MM.1S (cell line): ENCODE results near the gene TCF7.

Source experiments
- DNase-seq: peaks from one replicate; pipeline ENCODE4 v3.0.0-alpha.2; 2015
- H2AFZ ChIP-seq: fragments of 300-600 bp; sonication (generic); 2 replicates; pipeline ENCODE4 v1.6.0; 2016; ENCODE audit warnings: antibody characterized with exemption, low read length
- H3F3A ChIP-seq: fragments of 300-600 bp; sonication (generic); 2 replicates; pipeline ENCODE4 v1.6.1; 2016; ENCODE audit warnings: mild to moderate bottlenecking, antibody characterized with exemption, low read length, moderate library complexity, mixed read lengths; ENCODE audit not compliant: insufficient read depth
- H3K27ac ChIP-seq: fragments of 300-600 bp; sonication (generic); 2 replicates; pipeline ENCODE4 v1.5.1; 2016; ENCODE audit warnings: mild to moderate bottlenecking, low read length
- H3K27me3 ChIP-seq: fragments of 300-600 bp; sonication (generic); replicated peaks from 2 replicates; pipeline ENCODE4 v1.6.0; 2016; ENCODE audit warnings: low read length; ENCODE audit not compliant: insufficient read depth
- H3K36me3 ChIP-seq: fragments of 300-600 bp; sonication (generic); replicated peaks from 2 replicates; pipeline ENCODE4 v1.6.1; 2016; ENCODE audit warnings: mild to moderate bottlenecking, low read length, mixed read lengths; ENCODE audit not compliant: insufficient read depth
- H3K4me1 ChIP-seq: fragments of 300-600 bp; sonication (generic); 2 replicates; pipeline ENCODE4 v1.6.1; 2016; ENCODE audit warnings: low read length, mixed read lengths
- H3K4me2 ChIP-seq: fragments of 300-600 bp; sonication (generic); 2 replicates; pipeline ENCODE4 v1.6.0; 2016; ENCODE audit warnings: low read depth, low read length
- H3K4me3 ChIP-seq: fragments of 300-600 bp; sonication (generic); 2 replicates; pipeline ENCODE4 v1.5.1; 2016; ENCODE audit warnings: low read length, mixed read lengths
- H3K79me2 ChIP-seq: fragments of 300-600 bp; sonication (generic); 2 replicates; pipeline ENCODE4 v1.6.1; 2016; ENCODE audit warnings: mixed run types, low read length, mixed read lengths
- H3K9ac ChIP-seq: fragments of 300-600 bp; sonication (generic); 2 replicates; pipeline ENCODE4 v1.6.1; 2016; ENCODE audit warnings: low read length, mixed read lengths
- H3K9me2 ChIP-seq: fragments of 300-600 bp; sonication (generic); replicated peaks from 2 replicates; pipeline ENCODE4 v1.6.1; 2016; ENCODE audit warnings: mild to moderate bottlenecking, low read length, mixed read lengths; ENCODE audit not compliant: insufficient read depth
- H3K9me3 ChIP-seq: fragments of 300-600 bp; sonication (generic); replicated peaks from 2 replicates; pipeline ENCODE4 v1.6.1; 2016; ENCODE audit warnings: mild to moderate bottlenecking, low read length, mixed read lengths; ENCODE audit not compliant: insufficient read depth
- H4K20me1 ChIP-seq: fragments of 300-600 bp; sonication (generic); 2 replicates; pipeline ENCODE4 v1.6.1; 2016; ENCODE audit warnings: mild to moderate bottlenecking, low read length, moderate library complexity, mixed read lengths; ENCODE audit not compliant: insufficient read depth
- EZH2 ChIP-seq: fragments of 300-600 bp; sonication (generic); optimal IDR thresholded peaks from 2 replicates; pipeline ENCODE3; 2017; ENCODE audit warnings: low read depth, mild to moderate bottlenecking, antibody characterized with exemption, low read length, mixed read lengths
- EZH2phosphoT487 ChIP-seq: fragments of 300-600 bp; sonication (generic); IDR thresholded peaks from 2 replicates; pipeline ENCODE4 v1.6.1; 2018; ENCODE audit warnings: antibody characterized with exemption, low read length
- TF ChIP-seq, protein P1 (sequence below): fragments of 300-600 bp; sonication (generic); IDR thresholded peaks from 2 replicates; pipeline ENCODE4 v1.5.1; 2016; ENCODE audit warnings: antibody characterized with exemption, low read length, mixed read lengths

TCF7 gene

DNA sequence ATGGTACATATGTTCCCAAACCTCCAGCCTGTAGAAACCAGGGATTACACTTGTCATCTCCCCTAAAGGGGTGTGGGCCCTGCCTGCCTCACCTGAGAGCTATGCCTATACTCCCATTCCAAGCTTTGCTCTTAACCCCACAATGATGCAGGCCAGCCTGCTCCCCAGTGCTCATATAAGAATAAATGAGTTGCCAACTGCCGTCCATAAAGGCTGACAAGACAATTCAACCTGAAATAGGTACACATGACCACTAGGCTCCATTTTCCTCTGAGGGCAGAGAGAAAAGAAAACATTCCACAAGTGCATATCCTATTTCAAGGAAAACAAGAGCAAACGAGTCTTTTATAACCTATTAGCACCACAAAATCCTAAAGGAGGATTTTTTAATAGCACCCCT, 33.8 kb downstream of the TCF7 start:
- H3K9me2 ChIP-seq: no peaks in the 10 kb centered on the region
- peaks cover 15% of the 10 kb centered on the region; the same call in 1 of the 2 replicates for H3K79me2 ChIP-seq
- no peak overlapping the region for H3K27ac ChIP-seq
- H2AFZ ChIP-seq: no peak overlapping the region
- H3K4me3 ChIP-seq: no peak overlapping the region
- H3K4me1 ChIP-seq: no peaks in the 10 kb centered on the region
- no peaks in the 10 kb centered on the region for H3K27me3 ChIP-seq
- no peak for DNase-seq
- H3K9me3 ChIP-seq: no peaks in the 10 kb centered on the region
- TF ChIP-seq EZH2 (no peak), EZH2phosphoT487 (no peak)
- TF ChIP-seq, protein P1, sequence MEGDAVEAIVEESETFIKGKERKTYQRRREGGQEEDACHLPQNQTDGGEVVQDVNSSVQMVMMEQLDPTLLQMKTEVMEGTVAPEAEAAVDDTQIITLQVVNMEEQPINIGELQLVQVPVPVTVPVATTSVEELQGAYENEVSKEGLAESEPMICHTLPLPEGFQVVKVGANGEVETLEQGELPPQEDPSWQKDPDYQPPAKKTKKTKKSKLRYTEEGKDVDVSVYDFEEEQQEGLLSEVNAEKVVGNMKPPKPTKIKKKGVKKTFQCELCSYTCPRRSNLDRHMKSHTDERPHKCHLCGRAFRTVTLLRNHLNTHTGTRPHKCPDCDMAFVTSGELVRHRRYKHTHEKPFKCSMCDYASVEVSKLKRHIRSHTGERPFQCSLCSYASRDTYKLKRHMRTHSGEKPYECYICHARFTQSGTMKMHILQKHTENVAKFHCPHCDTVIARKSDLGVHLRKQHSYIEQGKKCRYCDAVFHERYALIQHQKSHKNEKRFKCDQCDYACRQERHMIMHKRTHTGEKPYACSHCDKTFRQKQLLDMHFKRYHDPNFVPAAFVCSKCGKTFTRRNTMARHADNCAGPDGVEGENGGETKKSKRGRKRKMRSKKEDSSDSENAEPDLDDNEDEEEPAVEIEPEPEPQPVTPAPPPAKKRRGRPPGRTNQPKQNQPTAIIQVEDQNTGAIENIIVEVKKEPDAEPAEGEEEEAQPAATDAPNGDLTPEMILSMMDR: no peak
- H4K20me1 ChIP-seq: no peaks in the 10 kb centered on the region; the same call in 1 of the 2 replicates
- H3F3A ChIP-seq: peaks cover 7% of the 10 kb centered on the region; the same call in 1 of the 2 replicates
- H3K9ac ChIP-seq: no peak overlapping the region
- 0 out of 2 replicates have a peak, but pooled peaks cover 13% of the 10 kb centered on the region for H3K36me3 ChIP-seq
- no peak overlapping the region for H3K4me2 ChIP-seq

DNA sequence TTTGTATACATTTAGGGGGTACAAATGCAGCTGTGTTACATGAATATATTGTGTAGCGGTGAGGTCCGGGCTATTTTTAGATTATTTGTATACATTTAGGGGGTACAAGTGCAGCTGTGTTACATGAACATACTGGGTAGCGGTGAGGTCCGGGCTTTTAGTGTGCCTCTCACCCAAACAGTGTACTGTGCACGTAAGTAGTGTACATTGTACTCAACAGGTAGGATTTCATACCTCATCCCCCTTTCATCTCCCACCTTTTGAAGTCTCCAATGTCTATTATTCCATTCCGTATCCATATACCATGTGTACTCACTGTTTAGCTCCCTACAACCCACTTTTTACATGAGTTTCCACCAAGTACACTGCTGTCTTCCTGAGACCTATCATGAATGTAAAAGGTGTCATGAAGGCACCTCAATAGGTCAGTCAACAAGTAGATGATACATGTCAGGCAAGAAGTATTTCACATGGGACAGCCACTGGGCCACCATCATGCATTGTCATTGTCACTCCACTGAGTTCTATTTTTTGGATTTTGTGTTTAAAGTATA, 34.6 kb downstream of the TCF7 start:
- no peak overlapping the region for H3K9ac ChIP-seq
- H3K4me3 ChIP-seq: no peak overlapping the region
- H2AFZ ChIP-seq: no peak overlapping the region
- H3K9me3 ChIP-seq: no peaks in the 10 kb centered on the region
- H3K4me1 ChIP-seq: no peaks in the 10 kb centered on the region
- no peaks in the 10 kb centered on the region; the same call in 1 of the 2 replicates for H4K20me1 ChIP-seq
- no peaks in the 10 kb centered on the region for H3K9me2 ChIP-seq
- no peak for DNase-seq
- H3K79me2 ChIP-seq: peaks cover 15% of the 10 kb centered on the region; the same call in 1 of the 2 replicates
- TF ChIP-seq, protein P1: no peak
- no peak for TF ChIP-seq EZH2phosphoT487
- no peak for TF ChIP-seq EZH2
- no peaks in the 10 kb centered on the region for H3K27me3 ChIP-seq
- 0 out of 2 replicates have a peak, but pooled peaks cover 13% of the 10 kb centered on the region for H3K36me3 ChIP-seq
- no peak overlapping the region for H3K27ac ChIP-seq
- H3K4me2 ChIP-seq: no peak overlapping the region
- peaks cover 7% of the 10 kb centered on the region; the same call in 1 of the 2 replicates for H3F3A ChIP-seq

DNA sequence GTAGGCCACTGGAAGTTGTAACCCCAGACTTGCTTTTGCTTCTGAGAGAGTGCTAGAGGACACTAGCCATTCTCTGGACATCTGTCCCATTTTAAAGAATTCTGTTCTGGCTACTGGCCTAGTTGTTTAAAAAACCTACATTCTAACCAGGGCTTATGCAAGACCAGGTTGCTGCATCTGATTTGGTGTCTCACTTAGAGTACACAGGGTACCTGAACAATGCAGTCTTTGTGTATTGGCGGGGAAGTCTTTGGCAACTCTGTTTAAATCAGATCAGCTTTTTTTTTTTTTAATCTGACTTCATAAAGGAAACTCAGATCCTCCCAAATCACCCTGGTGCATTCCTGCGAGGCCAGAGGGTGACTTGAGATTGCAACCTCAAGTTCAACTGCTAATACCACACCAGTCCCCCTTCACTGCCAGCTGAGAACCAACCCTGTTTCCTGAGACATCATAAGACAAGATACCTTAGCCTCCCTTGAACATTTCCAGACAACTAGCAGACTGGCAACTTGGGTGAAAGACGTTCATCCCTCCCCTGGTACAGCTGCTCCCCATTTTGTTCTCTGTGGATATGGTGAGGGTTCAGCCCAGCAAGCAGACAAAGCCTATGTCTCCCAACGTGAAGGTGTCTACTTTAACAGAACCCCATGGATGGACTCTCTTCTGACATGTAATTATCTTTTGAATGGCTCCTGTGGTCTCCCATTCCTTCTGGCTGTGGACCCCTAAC, 35.3 kb downstream of the TCF7 start:
- H3F3A ChIP-seq: peaks cover 7% of the 10 kb centered on the region; the same call in 1 of the 2 replicates
- no peak overlapping the region for H3K4me3 ChIP-seq
- no peak overlapping the region for H3K9ac ChIP-seq
- no peak overlapping the region for H3K4me2 ChIP-seq
- H3K27me3 ChIP-seq: no peaks in the 10 kb centered on the region
- no peaks in the 10 kb centered on the region; the same call in 1 of the 2 replicates for H4K20me1 ChIP-seq
- no peak overlapping the region for H2AFZ ChIP-seq
- 0 out of 2 replicates have a peak, but pooled peaks cover 14% of the 10 kb centered on the region for H3K36me3 ChIP-seq
- no peak overlapping the region for H3K27ac ChIP-seq
- no peaks in the 10 kb centered on the region for H3K4me1 ChIP-seq
- TF ChIP-seq, protein P1: no peak
- TF ChIP-seq EZH2: no peak
- no peak for TF ChIP-seq EZH2phosphoT487
- no peaks in the 10 kb centered on the region for H3K9me3 ChIP-seq
- no peaks in the 10 kb centered on the region for H3K9me2 ChIP-seq
- H3K79me2 ChIP-seq: peaks cover 15% of the 10 kb centered on the region; the same call in 1 of the 2 replicates
- no peak for DNase-seq
